IMR-90 (cell line): ENCODE measurements around the gene SERPINA10. TPM values are rescaled to one million over a fixed set of nuclear protein-coding genes. Genes with fewer than 3 reads are reported as not detected.

Source experiments
- ATAC-seq: fragments of 200-7000 bp; cut with Tn5 transposase; 2 replicates; pipeline ENCODE4 v1.9.1; 2020; ENCODE audit warnings: low read depth, mild to moderate bottlenecking, moderate library complexity
- BruUV-seq: library from RNA; stranded (reverse); fragments of 400-500 nt; replicated peaks from 2 replicates; lab custom pipeline; 2021; lab: Mats Ljungman, UMichigan
- CTCF ChIA-PET: fragments of 300-600 bp; formaldehyde crosslinking; extraction: SDS; loops from one replicate; lab custom pipeline; 2021; ENCODE audit warnings: antibody characterized with exemption; lab: Yijun Ruan, JAX
- POLR2A ChIA-PET: fragments of 300-600 bp; sonication (Branson Sonifier 250); formaldehyde crosslinking; loops from one replicate; lab custom pipeline; 2022; ENCODE audit warnings: antibody characterized with exemption; ENCODE audit not compliant: unreplicated experiment; lab: Charles Lee
- DNase-seq: peaks from one replicate; pipeline ENCODE4 v3.0.0; 2013
- H2AFZ ChIP-seq: replicated peaks from 2 replicates; pipeline ENCODE3; 2013; ENCODE audit warnings: low read length, mild to moderate bottlenecking; ENCODE audit not compliant: poor library complexity
- H2AK5ac ChIP-seq: 2 replicates; pipeline ENCODE4 v1.6.1; 2013; ENCODE audit warnings: low read depth, low read length, inconsistent platforms
- H2AK9ac ChIP-seq: replicated peaks from 2 replicates; pipeline ENCODE3; 2013; ENCODE audit warnings: mild to moderate bottlenecking, low read depth, low read length, moderate library complexity; ENCODE audit not compliant: poor library complexity
- H2BK120ac ChIP-seq: 2 replicates; pipeline ENCODE4 v1.6.1; 2013; ENCODE audit warnings: low read depth, low read length, inconsistent platforms
- H2BK15ac ChIP-seq: 3 replicates; pipeline ENCODE4 v1.6.1; 2013; ENCODE audit warnings: low read depth, low read length, inconsistent platforms
- H2BK20ac ChIP-seq: 2 replicates; pipeline ENCODE4 v1.6.1; 2013; ENCODE audit warnings: low read depth, mild to moderate bottlenecking, inconsistent platforms, low read length, moderate library complexity
- H2BK5ac ChIP-seq: 2 replicates; pipeline ENCODE4 v1.6.1; 2013; ENCODE audit warnings: mild to moderate bottlenecking, low read depth, low read length, inconsistent platforms; ENCODE audit not compliant: poor library complexity, severe bottlenecking
- H3K14ac ChIP-seq: replicated peaks from 2 replicates; pipeline ENCODE4 v1.6.1; 2013; ENCODE audit warnings: low read depth, low read length, inconsistent platforms
- H3K18ac ChIP-seq: 2 replicates; pipeline ENCODE4 v1.6.1; 2013; ENCODE audit warnings: low read depth, low read length, control low read depth
- H3K23ac ChIP-seq: 2 replicates; pipeline ENCODE4 v1.6.1; 2013; ENCODE audit warnings: low read depth, low read length, inconsistent platforms
- H3K27ac ChIP-seq: 2 replicates; pipeline ENCODE4 v1.5.1; 2013; ENCODE audit warnings: mild to moderate bottlenecking, control low read depth, low read length; ENCODE audit not compliant: insufficient read depth
- H3K27me3 ChIP-seq: 2 replicates; pipeline ENCODE4 v1.6.1; 2013; ENCODE audit warnings: low read length; ENCODE audit not compliant: control insufficient read depth, insufficient read depth
- H3K36me3 ChIP-seq: 2 replicates; pipeline ENCODE4 v1.6.1; 2013; ENCODE audit warnings: low read length, mixed read lengths; ENCODE audit not compliant: control insufficient read depth, insufficient read depth
- H3K4ac ChIP-seq: 2 replicates; pipeline ENCODE4 v1.6.1; 2013; ENCODE audit warnings: low read depth, low read length, inconsistent platforms
- H3K4me1 ChIP-seq: 2 replicates; pipeline ENCODE4 v1.6.1; 2013; ENCODE audit warnings: low read length, mixed read lengths; ENCODE audit not compliant: control insufficient read depth, insufficient read depth
- H3K4me2 ChIP-seq: 2 replicates; pipeline ENCODE4 v1.6.1; 2013; ENCODE audit warnings: low read depth, mild to moderate bottlenecking, control low read depth, low read length, moderate library complexity
- H3K4me3 ChIP-seq: 2 replicates; pipeline ENCODE4 v1.5.1; 2013; ENCODE audit warnings: low read depth, mild to moderate bottlenecking, control low read depth, low read length, moderate library complexity; ENCODE audit not compliant: insufficient read depth
- H3K56ac ChIP-seq: 2 replicates; pipeline ENCODE4 v1.6.1; 2013; ENCODE audit warnings: low read length, inconsistent platforms; ENCODE audit not compliant: insufficient read depth; ENCODE audit errors: extremely low read depth
- H3K79me1 ChIP-seq, 2 experiments: 2 replicates each; pipeline ENCODE4 v1.6.1; 2013; ENCODE audit warnings: low read length in 2 of 2, inconsistent platforms in 1 of 2, low read depth in 1 of 2
- H3K9ac ChIP-seq: 2 replicates; pipeline ENCODE4 v1.6.1; 2013; ENCODE audit warnings: low read depth, low read length, control low read depth
- H3K9me1 ChIP-seq: 2 replicates; pipeline ENCODE4 v1.6.1; 2013; ENCODE audit warnings: low read length, inconsistent platforms; ENCODE audit not compliant: insufficient read depth
- H3K9me3 ChIP-seq: 2 replicates; pipeline ENCODE4 v1.6.1; 2013; ENCODE audit warnings: low read length; ENCODE audit not compliant: control insufficient read depth, insufficient read depth
- H4K20me1 ChIP-seq: 2 replicates; pipeline ENCODE4 v1.6.1; 2013; ENCODE audit warnings: low read length, inconsistent platforms; ENCODE audit not compliant: insufficient read depth
- H4K5ac ChIP-seq: 2 replicates; pipeline ENCODE4 v1.6.1; 2013; ENCODE audit warnings: mild to moderate bottlenecking, low read depth, low read length, control low read depth
- H4K8ac ChIP-seq, 2 experiments: 2 replicates each; pipeline ENCODE4 v1.6.1; 2013; ENCODE audit warnings: low read depth in 2 of 2, low read length in 2 of 2, control low read depth in 1 of 2, inconsistent platforms in 1 of 2
- H4K91ac ChIP-seq: 2 replicates; pipeline ENCODE4 v1.6.1; 2013; ENCODE audit warnings: low read depth, low read length, inconsistent platforms; ENCODE audit not compliant: insufficient read depth
- BHLHE40 ChIP-seq: fragments of 150-350 bp; IDR thresholded peaks from 2 replicates; pipeline ENCODE4 v1.6.1; 2016; ENCODE audit warnings: mild to moderate bottlenecking, low read depth, low read length
- CEBPB ChIP-seq: IDR thresholded peaks from 2 replicates; pipeline ENCODE4 v1.6.1; 2012; ENCODE audit warnings: low read depth, low read length, improper control_type of control experiment
- CHD1 ChIP-seq: IDR thresholded peaks from 2 replicates; pipeline ENCODE4 v1.6.1; 2012; ENCODE audit warnings: low read depth, low read length, improper control_type of control experiment
- ELK1 ChIP-seq: fragments of 150-350 bp; IDR thresholded peaks from 2 replicates; pipeline ENCODE4 v1.6.1; 2016; ENCODE audit warnings: low read depth, mild to moderate bottlenecking, low read length, moderate library complexity, borderline replicate concordance
- FOS ChIP-seq: fragments of 150-350 bp; IDR thresholded peaks from 2 replicates; pipeline ENCODE4 v1.6.1; 2016; ENCODE audit warnings: low read depth, low read length
- MAFK ChIP-seq: IDR thresholded peaks from 2 replicates; pipeline ENCODE4 v1.6.1; 2012; ENCODE audit warnings: low read depth, low read length, improper control_type of control experiment
- MAZ ChIP-seq: IDR thresholded peaks from 2 replicates; pipeline ENCODE4 v1.6.1; 2012; ENCODE audit warnings: low read depth, mild to moderate bottlenecking, low read length, improper control_type of control experiment, moderate library complexity, borderline replicate concordance
- MXI1 ChIP-seq: IDR thresholded peaks from 2 replicates; pipeline ENCODE4 v1.6.1; 2012; ENCODE audit warnings: low read depth, mild to moderate bottlenecking, low read length, moderate library complexity, borderline replicate concordance
- NFE2L2 ChIP-seq: fragments of 150-350 bp; IDR thresholded peaks from 2 replicates; pipeline ENCODE4 v1.6.1; 2016; ENCODE audit warnings: low read depth, mild to moderate bottlenecking, low read length
- POLR2A ChIP-seq: IDR thresholded peaks from 2 replicates; pipeline ENCODE4 v1.6.1; 2012; ENCODE audit warnings: mild to moderate bottlenecking, low read depth, low read length
- RAD21 ChIP-seq: IDR thresholded peaks from 2 replicates; pipeline ENCODE4 v1.6.1; 2012; ENCODE audit warnings: low read length, improper control_type of control experiment
- RCOR1 ChIP-seq: IDR thresholded peaks from 2 replicates; pipeline ENCODE4 v1.6.1; 2012; ENCODE audit warnings: mild to moderate bottlenecking, low read length, improper control_type of control experiment; ENCODE audit not compliant: insufficient replicate concordance
- RFX5 ChIP-seq: IDR thresholded peaks from 2 replicates; pipeline ENCODE4 v1.8.0; 2012; ENCODE audit warnings: low read depth, mild to moderate bottlenecking, low read length, moderate library complexity
- SMC3 ChIP-seq: fragments of 150-350 bp; IDR thresholded peaks from 2 replicates; pipeline ENCODE4 v1.6.1; 2016; ENCODE audit warnings: low read depth, mild to moderate bottlenecking, antibody characterized with exemption, low read length, moderate library complexity
- USF2 ChIP-seq: fragments of 150-350 bp; IDR thresholded peaks from 2 replicates; pipeline ENCODE4 v1.6.1; 2017; ENCODE audit warnings: mild to moderate bottlenecking, antibody characterized with exemption, low read length, low read depth
- WGBS, 2 experiments: methylation state at CpG; one replicate each; pipeline versions ENCODE4 v1.1.5 to v1.1.7; 2013; ENCODE audit warnings: missing lambda C conversion rate in 2 of 2; ENCODE audit not compliant: insufficient read length in 1 of 2; ENCODE audit errors: extremely low coverage in 2 of 2; 5-methylcytosine and 5-hydroxymethylcytosine counted together
- dilution Hi-C: fragments of 300-500 bp; cut with HindIII; formaldehyde crosslinking; loops from one replicate; pipeline ENCODE4 v1.14.3; 2018; ENCODE audit warnings: low sequenced_read_pairs; ENCODE audit not compliant: unreplicated experiment
- in situ Hi-C: fragments of 300-500 bp; cut with MboI; formaldehyde crosslinking; loops from 3 replicates; pipeline ENCODE4 v1.14.3; 2019; ENCODE audit warnings: low sequenced_read_pairs, inconsistent platforms, mixed read lengths
- intact Hi-C: fragments of 100-400 bp; cut with micrococcal nuclease; formaldehyde crosslinking; loops from 2 replicates; pipeline ENCODE4 v1.10.0; 2022
- polyA plus RNA-seq, 3 experiments: library from polyadenylated mRNA; depleted of rRNA; stranded (reverse); fragments of >200 nt; gene quantifications; 2 replicates each; pipeline ENCODE4 v1.2.3, GENCODE V29; 2012; ENCODE audit warnings: low replicate concordance in 1 of 3
- total RNA-seq: library from RNA; depleted of rRNA; stranded (reverse); fragments of >200 nt; gene quantifications from 2 replicates; pipeline ENCODE4 v1.2.3, GENCODE V29; 2012
- TF ChIP-seq, protein P1 (sequence below): conservative IDR thresholded peaks from 2 replicates; pipeline ENCODE4 v1.5.1; 2012; ENCODE audit warnings: mild to moderate bottlenecking, low read depth, low read length, improper control_type of control experiment

Gene SERPINA10
- total and polyA plus RNA-seq, 2 of the 4 experiments (the other 2 are of a cell fraction) = not detected

GRCh38 chr14:94334872-94335271 lies 41.8 kb upstream of the SERPINA10 start:
- Histone ChIP-seq H3K56ac (no peak overlapping the region), H3K4me1 (no peaks in the 10 kb centered on the region), H2BK120ac (no peak overlapping the region), H2BK5ac (no peak overlapping the region), H3K4ac (no peak overlapping the region), H4K91ac (no peak overlapping the region), H3K9me1 (no peaks in the 10 kb centered on the region), H3K18ac (no peak overlapping the region), H4K20me1 (no peaks in the 10 kb centered on the region), H3K79me1 (no peaks in the 10 kb centered on the region), H3K23ac (no peak overlapping the region), H4K5ac (no peak overlapping the region), H2AK9ac (no peak overlapping the region), H2BK15ac (no peak overlapping the region), H2AFZ (no peak overlapping the region), H3K9ac (no peak overlapping the region), H2AK5ac (no peak overlapping the region), H3K4me3 (no peak overlapping the region), H3K14ac (no peak overlapping the region), H3K36me3 (no peaks in the 10 kb centered on the region), H3K27ac (no peak overlapping the region), H3K27me3 (no peaks in the 10 kb centered on the region), H3K9me3 (no peaks in the 10 kb centered on the region), H3K4me2 (no peak overlapping the region), H4K8ac (no peak overlapping the region), H2BK20ac (no peak overlapping the region)
- ChIA-PET POLR2A (no interaction called here), CTCF (interaction anchor here (0.7 kb wide), 1 partner anchor 154 kb away, joined by 3 read pairs; no protein-coding TSS in a partner anchor)
- dilution Hi-C loops (no loop called here), intact Hi-C loops (no loop called here), in situ Hi-C loops (no loop called here)
- no TSS peak for BruUV-seq
- TF ChIP-seq BHLHE40 = no peak
- no peak for TF ChIP-seq USF2
- no peak for TF ChIP-seq NFE2L2
- no peak for TF ChIP-seq RAD21
- TF ChIP-seq MAFK = no peak
- no peak for TF ChIP-seq RCOR1
- TF ChIP-seq CEBPB = no peak
- no peak for TF ChIP-seq CHD1
- no peak for TF ChIP-seq MXI1
- TF ChIP-seq FOS = no peak
- TF ChIP-seq, protein P1, sequence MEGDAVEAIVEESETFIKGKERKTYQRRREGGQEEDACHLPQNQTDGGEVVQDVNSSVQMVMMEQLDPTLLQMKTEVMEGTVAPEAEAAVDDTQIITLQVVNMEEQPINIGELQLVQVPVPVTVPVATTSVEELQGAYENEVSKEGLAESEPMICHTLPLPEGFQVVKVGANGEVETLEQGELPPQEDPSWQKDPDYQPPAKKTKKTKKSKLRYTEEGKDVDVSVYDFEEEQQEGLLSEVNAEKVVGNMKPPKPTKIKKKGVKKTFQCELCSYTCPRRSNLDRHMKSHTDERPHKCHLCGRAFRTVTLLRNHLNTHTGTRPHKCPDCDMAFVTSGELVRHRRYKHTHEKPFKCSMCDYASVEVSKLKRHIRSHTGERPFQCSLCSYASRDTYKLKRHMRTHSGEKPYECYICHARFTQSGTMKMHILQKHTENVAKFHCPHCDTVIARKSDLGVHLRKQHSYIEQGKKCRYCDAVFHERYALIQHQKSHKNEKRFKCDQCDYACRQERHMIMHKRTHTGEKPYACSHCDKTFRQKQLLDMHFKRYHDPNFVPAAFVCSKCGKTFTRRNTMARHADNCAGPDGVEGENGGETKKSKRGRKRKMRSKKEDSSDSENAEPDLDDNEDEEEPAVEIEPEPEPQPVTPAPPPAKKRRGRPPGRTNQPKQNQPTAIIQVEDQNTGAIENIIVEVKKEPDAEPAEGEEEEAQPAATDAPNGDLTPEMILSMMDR = no peak
- no peak for TF ChIP-seq ELK1
- TF ChIP-seq RFX5 = no peak
- no peak for TF ChIP-seq MAZ
- TF ChIP-seq POLR2A = no peak
- no peak for TF ChIP-seq SMC3
- DNase-seq (no peak), ATAC-seq (no peak)
- no CpG with 5 or more reads among the region's 4 CpGs for WGBS, 2 experiments
